M059J (cell line): ENCODE measurements around the gene IGSF23. TPM values are rescaled to one million over a fixed set of nuclear protein-coding genes. Genes with fewer than 3 reads are reported as not detected.
A peak's percentile ranks its signal among the peaks of the same experiment; 100 is the strongest.
"Not testable (repeated sequence)": the region's sequence is repeated elsewhere in the genome, so short reads cannot be mapped to it uniquely, and the experiment has no call there.

Source experiments
- DNase-seq: peaks from one replicate; pipeline ENCODE4 v3.0.0-alpha.2; 2012; ENCODE audit warnings: low read depth
- total RNA-seq: library from RNA; depleted of rRNA; stranded (reverse); fragments of >200 nt; shearing (Covaris generic); gene quantifications from 2 replicates; pipeline ENCODE4 v1.2.3, GENCODE V29; 2014

The IGSF23 gene
- total RNA-seq, 1 experiment from 2014 or later, result 0.22 TPM

DNA sequence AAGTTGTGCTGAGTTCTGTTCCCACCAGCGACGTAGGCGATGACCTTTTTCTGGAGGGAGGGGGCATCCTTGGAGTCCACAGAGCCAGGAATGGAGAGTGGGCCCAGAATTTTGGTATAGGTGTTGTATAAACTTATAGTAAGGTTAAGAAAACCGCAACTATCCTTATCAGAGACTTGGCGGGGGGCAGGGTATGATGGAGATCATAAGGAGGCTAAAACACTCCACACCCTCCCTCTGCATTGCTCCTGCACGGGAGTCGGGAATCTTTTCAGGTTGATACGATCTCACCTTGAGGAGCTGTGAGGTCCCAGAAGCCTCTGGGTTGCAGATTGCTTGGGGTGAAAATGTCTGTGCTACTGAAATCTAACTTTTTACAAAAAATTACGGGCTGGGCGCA is 51.6 kb downstream of the IGSF23 start:
- no peak for DNase-seq

- no peak for DNase-seq
These were observed 53.6 kb downstream of the IGSF23 start for GRCh38 chr19:44666852-44667556.

- DNase-seq, result no peak
These were observed 55.8 kb downstream of the IGSF23 start for GRCh38 chr19:44668985-44669764.

DNA sequence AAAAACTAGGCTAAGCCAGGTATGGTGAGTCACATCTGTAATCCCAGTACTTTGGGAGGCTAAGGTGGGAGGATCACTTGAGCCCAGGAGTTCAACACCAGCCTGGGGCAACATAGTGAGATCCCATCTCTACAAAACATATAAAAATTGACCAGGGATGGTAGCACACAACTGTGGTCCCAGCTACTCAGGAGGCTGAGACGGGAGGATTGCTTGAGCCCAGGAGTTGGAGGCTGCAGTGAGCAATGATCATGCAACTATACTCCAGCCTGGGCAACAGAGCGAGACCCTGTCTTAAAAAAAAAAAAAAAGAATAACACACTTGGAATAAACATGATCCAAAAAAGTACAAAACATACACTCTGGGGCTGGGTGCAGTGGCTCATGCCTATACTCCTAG is 56.7 kb downstream of the IGSF23 start:
- not testable (repeated sequence) for DNase-seq

DNA sequence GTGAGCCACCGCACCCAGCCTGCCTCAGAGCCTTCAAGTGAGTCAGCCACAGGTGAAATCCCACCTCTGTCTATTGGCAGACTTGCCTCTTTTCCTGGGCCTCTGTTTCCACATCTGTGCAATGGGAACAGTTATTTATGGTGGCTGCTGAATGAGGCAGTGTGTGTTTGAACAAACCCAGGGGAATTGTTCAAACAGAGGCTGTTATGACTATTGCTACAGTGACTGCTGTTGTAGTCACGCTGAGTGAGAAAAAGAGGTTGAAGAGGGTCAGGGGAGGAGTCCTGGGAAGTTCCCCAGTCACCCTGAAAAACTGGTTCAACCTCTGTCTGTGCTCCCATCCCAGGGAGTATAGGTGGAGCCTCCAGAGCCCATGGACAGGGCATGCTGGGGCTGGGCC is 58.0 kb downstream of the IGSF23 start, which contains the start of gene CEACAM19:
TSS of gene CEACAM19 (plus strand) at position 83 of the 400 bp plus-strand sequence. CDS start 450 bp downstream, outside the sequence.
- no peak for DNase-seq

GRCh38 chr19:44672226-44672625 is 58.9 kb downstream of the IGSF23 start:
- no peak for DNase-seq

GRCh38 chr19:44673510-44673909 is 60.1 kb downstream of the IGSF23 start:
- DNase-seq, result no peak

DNA sequence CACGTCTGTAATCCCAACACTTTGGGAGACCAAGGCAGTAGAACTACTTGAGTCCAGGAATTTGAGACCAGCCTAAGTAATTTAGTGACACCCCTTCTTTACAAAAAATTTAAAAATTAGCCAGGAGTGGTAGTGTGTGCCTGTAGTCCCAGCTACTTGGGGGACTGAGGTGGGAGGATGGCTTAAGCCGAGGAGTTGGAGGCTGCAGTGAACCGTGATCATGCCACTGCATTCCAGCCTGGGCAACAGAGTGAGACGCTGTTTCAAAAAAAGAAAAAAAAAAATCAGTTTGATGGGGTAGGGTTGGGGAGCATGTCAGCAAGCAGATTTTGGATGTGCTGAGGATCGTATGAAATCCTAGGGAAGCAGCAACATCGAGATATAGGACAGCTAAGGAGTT is 62.2 kb downstream of the IGSF23 start:
- no peak for DNase-seq

- DNase-seq, result peak; percentile 88
These were observed 63.9 kb downstream of the IGSF23 start for GRCh38 chr19:44677019-44677811.

- DNase-seq, result no peak
These were observed 67.2 kb downstream of the IGSF23 start for GRCh38 chr19:44680536-44680935.

DNA sequence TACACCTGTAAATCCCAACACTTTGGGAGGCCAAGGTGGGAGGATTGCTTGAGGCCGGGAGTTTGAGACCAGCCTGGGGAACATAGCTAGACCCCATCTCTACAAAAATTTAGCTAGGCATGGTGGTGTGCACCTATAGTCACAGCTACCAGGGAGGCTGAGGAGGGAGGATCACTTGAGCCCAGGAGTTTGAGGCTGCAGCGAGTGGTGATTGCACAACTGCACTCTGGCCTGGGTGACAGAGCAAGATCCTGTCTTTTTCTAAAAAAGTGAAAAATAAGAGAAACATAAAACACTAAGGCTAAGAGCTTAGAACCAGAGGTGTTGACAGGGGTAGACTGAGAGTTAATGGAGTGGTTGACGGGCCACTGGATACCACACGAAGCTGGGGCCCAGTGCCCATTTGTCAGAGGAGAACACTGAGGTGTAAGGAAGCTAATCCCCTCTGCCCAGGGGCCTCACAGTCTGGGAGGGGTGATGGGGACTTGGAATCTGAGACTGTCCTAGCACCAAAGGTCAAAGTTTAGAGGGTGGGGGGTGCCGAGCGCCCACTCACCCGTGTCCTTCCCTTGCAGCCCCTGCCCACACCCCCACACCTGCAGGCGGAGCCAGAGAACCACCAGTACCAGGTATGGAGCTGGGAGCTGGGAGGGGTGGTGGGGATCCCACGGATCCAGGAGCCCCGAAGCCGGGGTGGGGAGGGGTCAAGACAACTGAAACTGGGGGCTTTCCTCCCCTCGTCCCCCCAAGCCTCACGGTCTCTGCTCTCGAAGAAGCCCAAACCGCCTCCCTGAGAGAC is 68.8 kb downstream of the IGSF23 start:
- DNase-seq, result no peak

- DNase-seq, result no peak
These were observed 69.4 kb downstream of the IGSF23 start for GRCh38 chr19:44682807-44683206.

DNA sequence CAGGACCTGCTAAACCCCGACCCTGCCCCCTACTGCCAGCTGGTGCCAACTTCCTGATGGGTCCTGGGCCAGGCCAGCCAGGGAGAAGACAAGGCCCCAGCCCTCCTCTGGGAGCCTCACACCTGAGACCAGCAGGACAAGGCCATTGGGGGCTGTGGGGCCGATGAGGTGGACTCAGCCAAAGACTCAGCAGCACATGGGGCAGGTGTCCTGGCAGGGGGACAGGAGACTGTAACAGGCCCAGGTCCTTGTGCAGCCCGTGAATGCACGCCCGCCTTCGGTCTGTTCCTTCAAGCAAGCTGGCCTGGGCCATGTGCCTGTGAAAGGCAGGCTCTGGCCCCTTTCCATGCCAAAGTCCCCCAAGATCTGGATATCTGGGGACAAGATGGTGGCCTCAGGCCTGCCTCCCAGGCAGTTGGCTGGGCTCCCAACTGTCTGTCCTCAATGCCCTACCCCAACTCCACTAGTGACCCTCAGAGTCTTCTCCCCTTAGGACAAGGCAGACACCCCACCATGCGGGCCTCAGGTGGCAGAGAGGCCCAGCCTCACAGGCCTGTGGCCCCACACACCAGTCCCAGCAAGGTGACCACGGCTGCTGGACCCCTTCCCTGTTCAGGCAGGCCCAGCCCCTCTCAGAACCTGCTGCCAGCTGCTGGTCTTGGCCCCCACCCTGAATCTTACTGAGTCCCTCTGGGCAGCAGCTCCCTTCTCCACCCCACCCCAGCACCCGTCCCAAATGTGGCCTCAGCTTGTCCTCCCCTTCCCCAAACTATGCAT is 70.3 kb downstream of the IGSF23 start:
- no peak for DNase-seq

- not testable (repeated sequence) for DNase-seq
These were observed 71.0 kb downstream of the IGSF23 start for GRCh38 chr19:44684396-44684795.

DNA sequence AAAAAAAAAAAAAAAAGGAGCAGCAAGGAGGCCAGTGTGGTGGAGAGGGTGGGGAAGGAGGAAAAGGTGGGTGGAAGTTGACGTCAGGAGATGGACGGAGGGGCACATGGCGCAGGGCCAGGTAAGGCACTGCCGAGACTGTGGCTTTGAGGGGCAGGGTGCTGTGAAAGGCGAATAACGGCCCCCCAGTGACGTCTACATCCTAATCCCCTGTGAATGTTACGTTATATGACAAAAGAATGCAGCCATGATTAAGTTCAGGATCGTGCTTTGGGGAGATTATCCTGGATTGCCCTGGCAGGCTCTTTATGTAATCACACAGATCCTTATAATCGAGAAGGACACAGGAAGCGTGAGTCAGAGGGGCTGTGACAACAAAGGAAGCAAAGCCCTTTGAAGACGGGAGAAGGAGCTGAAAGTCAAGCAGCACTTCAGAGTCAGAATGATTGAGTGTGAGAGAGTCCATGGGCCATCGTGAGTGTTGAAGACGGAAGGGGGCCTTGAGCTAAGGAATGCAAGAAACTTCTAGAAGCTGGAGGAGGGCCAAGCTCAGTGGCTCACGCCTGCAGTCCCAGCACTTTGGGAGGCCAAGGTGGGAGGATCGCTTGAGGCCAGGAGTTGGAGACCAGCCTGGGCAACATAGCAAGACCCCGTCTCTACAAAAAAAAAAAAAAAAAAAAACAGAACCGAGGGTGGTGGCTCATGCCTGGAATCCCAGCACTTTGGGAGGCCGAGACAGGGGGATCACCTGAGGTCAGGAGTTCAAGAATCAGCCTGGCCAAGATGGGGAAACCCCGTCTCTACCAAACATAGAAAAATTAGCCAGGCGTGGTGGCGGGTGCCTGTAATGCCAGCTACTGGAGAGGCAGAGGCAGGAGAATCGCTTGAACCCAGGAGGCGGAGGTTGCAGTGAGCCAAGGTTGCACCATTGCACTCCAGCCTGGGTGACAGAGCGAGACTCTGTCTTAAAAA is 71.8 kb downstream of the IGSF23 start:
- peak; percentile 99 for DNase-seq

DNA sequence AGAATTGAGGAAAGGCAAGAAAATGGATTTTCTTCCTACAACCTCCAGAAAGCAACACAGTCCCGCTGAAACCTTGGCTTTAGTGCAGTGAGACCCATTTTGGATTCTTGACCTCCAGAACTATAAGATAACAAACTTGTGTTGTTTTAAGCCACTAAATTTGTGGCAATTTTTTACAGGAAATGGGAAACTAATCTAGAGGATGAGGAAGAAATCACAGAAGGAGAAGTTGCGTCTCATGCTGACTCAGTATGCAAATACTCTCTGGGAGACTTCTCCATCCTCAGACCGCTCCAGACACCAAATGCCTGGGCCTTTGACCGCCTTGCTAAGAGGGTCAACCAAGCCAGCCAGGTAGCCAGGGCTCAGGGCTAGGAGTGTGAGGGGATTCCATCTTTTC is 72.5 kb downstream of the IGSF23 start:
- peak; percentile 79 for DNase-seq
